GM23338 (cell line): ENCODE measurements around the gene PJA1. TPM values are rescaled to one million over a fixed set of nuclear protein-coding genes. Genes with fewer than 3 reads are reported as not detected.

ENCODE experiments used
- ATAC-seq: fragments of 200-7000 bp; cut with Tn5 transposase; 3 replicates; pipeline ENCODE4 v1.9.1; 2020
- DNase-seq: peaks from one replicate; pipeline ENCODE4 v3.0.0-alpha.2; 2015; ENCODE audit warnings: low spot score
- H2AFZ ChIP-seq: fragments of 200-600 bp; sonication (generic); 2 replicates; pipeline ENCODE4 v1.8.0; 2016; ENCODE audit warnings: antibody characterized with exemption, mild to moderate bottlenecking, moderate library complexity
- H3F3A ChIP-seq: fragments of 200-600 bp; sonication (generic); replicated peaks from 2 replicates; pipeline ENCODE4 v1.8.0; 2017; ENCODE audit warnings: antibody characterized with exemption, mixed run types, low read depth
- H3K27ac ChIP-seq: fragments of 200-600 bp; sonication (generic); 2 replicates; pipeline ENCODE4 v1.6.1; 2016; ENCODE audit warnings: low read depth
- H3K27me3 ChIP-seq: fragments of 200-600 bp; sonication (generic); 2 replicates; pipeline ENCODE4 v1.8.0; 2016; ENCODE audit warnings: mild to moderate bottlenecking, mixed run types, moderate library complexity; ENCODE audit not compliant: insufficient read depth
- H3K36me3 ChIP-seq: fragments of 200-600 bp; sonication (generic); 2 replicates; pipeline ENCODE4 v1.8.0; 2016; ENCODE audit warnings: mild to moderate bottlenecking; ENCODE audit not compliant: insufficient read depth
- H3K4me1 ChIP-seq: fragments of 200-600 bp; sonication (generic); 2 replicates; pipeline ENCODE4 v1.8.0; 2016; ENCODE audit warnings: mild to moderate bottlenecking, moderate library complexity; ENCODE audit not compliant: insufficient read depth
- H3K4me2 ChIP-seq: fragments of 200-600 bp; sonication (generic); 2 replicates; pipeline ENCODE4 v1.7.1; 2017; ENCODE audit warnings: mixed run types
- H3K4me3 ChIP-seq: fragments of 200-600 bp; sonication (generic); 2 replicates; pipeline ENCODE4 v1.6.1; 2016; ENCODE audit warnings: mixed run types
- H3K79me2 ChIP-seq: fragments of 200-600 bp; sonication (generic); replicated peaks from 2 replicates; pipeline ENCODE4 v1.8.0; 2017; ENCODE audit warnings: mild to moderate bottlenecking; ENCODE audit not compliant: insufficient read depth
- H3K9me2 ChIP-seq: fragments of 200-600 bp; sonication (generic); 2 replicates; pipeline ENCODE4 v1.8.0; 2017; ENCODE audit not compliant: insufficient read depth
- H4K20me1 ChIP-seq: fragments of 200-600 bp; sonication (generic); replicated peaks from 2 replicates; pipeline ENCODE4 v1.8.0; 2017; ENCODE audit warnings: mild to moderate bottlenecking; ENCODE audit not compliant: insufficient read depth
- H3K27ac Mint-ChIP-seq: 2 replicates; pipeline ENCODE4 v1.8.0; 2020; ENCODE audit warnings: inconsistent platforms, mild to moderate bottlenecking, moderate library complexity, mixed read lengths
- H3K27me3 Mint-ChIP-seq: 3 replicates; pipeline ENCODE4 v1.8.0; 2022; ENCODE audit warnings: low read depth, mild to moderate bottlenecking, moderate library complexity, mixed read lengths, inconsistent platforms; ENCODE audit not compliant: insufficient read depth, poor library complexity
- H3K36me3 Mint-ChIP-seq: 3 replicates; pipeline ENCODE4 v1.8.0; 2021; ENCODE audit warnings: low read depth, mild to moderate bottlenecking, inconsistent platforms, moderate library complexity, mixed read lengths
- H3K4me1 Mint-ChIP-seq: 3 replicates; pipeline ENCODE4 v1.8.0; 2020; ENCODE audit warnings: mild to moderate bottlenecking, inconsistent platforms, mixed read lengths
- H3K4me3 Mint-ChIP-seq: 3 replicates; pipeline ENCODE4 v1.8.0; 2021; ENCODE audit warnings: moderate library complexity, mild to moderate bottlenecking, inconsistent platforms, mixed read lengths
- H3K9me3 Mint-ChIP-seq: 3 replicates; pipeline ENCODE4 v1.8.0; 2020; ENCODE audit warnings: moderate library complexity, mild to moderate bottlenecking, inconsistent platforms, mixed read lengths
- CREB1 ChIP-seq: fragments of 250-450 bp; sonication (Bioruptor Pico); IDR thresholded peaks from 2 replicates; pipeline ENCODE4 v1.5.0; 2020; ENCODE audit warnings: low read depth, mild to moderate bottlenecking, moderate library complexity
- EZH2 ChIP-seq: fragments of 200-600 bp; sonication (generic); IDR thresholded peaks from one replicate; pipeline ENCODE4 v1.8.0; 2017; ENCODE audit warnings: antibody characterized with exemption, mild to moderate bottlenecking, low read depth; ENCODE audit not compliant: unreplicated experiment
- EZH2phosphoT487 ChIP-seq: fragments of 200-600 bp; sonication (generic); IDR thresholded peaks from one replicate; pipeline ENCODE4 v1.8.1; 2018; ENCODE audit warnings: antibody characterized with exemption; ENCODE audit not compliant: unreplicated experiment
- JUNB ChIP-seq: IDR thresholded peaks from one replicate; pipeline ENCODE4 v1.6.1; 2016; ENCODE audit warnings: antibody characterized with exemption; ENCODE audit not compliant: unreplicated experiment
- NANOG ChIP-seq: IDR thresholded peaks from 2 replicates; pipeline ENCODE4 v1.6.1; 2016; ENCODE audit warnings: antibody characterized with exemption, borderline replicate concordance
- POLR2AphosphoS5 ChIP-seq: IDR thresholded peaks from 2 replicates; pipeline ENCODE4 v1.6.1; 2016; ENCODE audit warnings: antibody characterized with exemption, low read depth
- STAT1 ChIP-seq: IDR thresholded peaks from one replicate; pipeline ENCODE4 v1.6.1; 2016; ENCODE audit warnings: antibody characterized with exemption; ENCODE audit not compliant: unreplicated experiment
- ZNF114 ChIP-seq: fragments of 250-450 bp; sonication (Bioruptor Pico); IDR thresholded peaks from 2 replicates; pipeline ENCODE4 v1.5.0; 2020; ENCODE audit warnings: mild to moderate bottlenecking, moderate library complexity
- ZNF331 ChIP-seq: fragments of 250-450 bp; sonication (Bioruptor Pico); IDR thresholded peaks from 2 replicates; pipeline ENCODE4 v1.5.0; 2020; ENCODE audit warnings: low read depth, mild to moderate bottlenecking, moderate library complexity
- polyA plus RNA-seq: library from polyadenylated mRNA; unstranded; fragments of >200 nt; fragmentation: Nextera tagmentation; extraction: Ambion mirVana; gene quantifications from 2 replicates; pipeline ENCODE4 v1.2.1, GENCODE V29; 2016
- total RNA-seq: library from RNA; depleted of rRNA; stranded (reverse); fragments of >200 nt; shearing (Covaris generic); gene quantifications from 2 replicates; pipeline ENCODE4 v1.2.3, GENCODE V29; 2014
- TF ChIP-seq, protein P1 (sequence below): fragments of 250-450 bp; sonication (Bioruptor Pico); IDR thresholded peaks from 2 replicates; pipeline ENCODE4 v1.5.0; 2020; ENCODE audit warnings: mild to moderate bottlenecking, moderate library complexity
- TF ChIP-seq, protein P2 (sequence below), 2 experiments: fragments of 200-600 bp in 1 of 2; sonication (generic) in 1 of 2; conservative IDR thresholded peaks; 2 replicates each; pipeline versions ENCODE4 v1.5.1 to v1.6.1; 2016 to 2017; ENCODE audit warnings: antibody characterized with exemption in 2 of 2, low read depth in 2 of 2, mild to moderate bottlenecking in 2 of 2, moderate library complexity in 1 of 2
- TF ChIP-seq, protein P3 (sequence below): IDR thresholded peaks from one replicate; pipeline ENCODE4 v1.6.1; 2018; ENCODE audit warnings: antibody characterized with exemption; ENCODE audit not compliant: unreplicated experiment
- TF ChIP-seq, protein P4 (sequence below): IDR thresholded peaks from 2 replicates; pipeline ENCODE4 v1.6.1; 2016; ENCODE audit warnings: antibody characterized with exemption

Gene PJA1
- total and polyA plus RNA-seq, 2 experiments from 2014 or later: 25.2 to 31.3 TPM

DNA sequence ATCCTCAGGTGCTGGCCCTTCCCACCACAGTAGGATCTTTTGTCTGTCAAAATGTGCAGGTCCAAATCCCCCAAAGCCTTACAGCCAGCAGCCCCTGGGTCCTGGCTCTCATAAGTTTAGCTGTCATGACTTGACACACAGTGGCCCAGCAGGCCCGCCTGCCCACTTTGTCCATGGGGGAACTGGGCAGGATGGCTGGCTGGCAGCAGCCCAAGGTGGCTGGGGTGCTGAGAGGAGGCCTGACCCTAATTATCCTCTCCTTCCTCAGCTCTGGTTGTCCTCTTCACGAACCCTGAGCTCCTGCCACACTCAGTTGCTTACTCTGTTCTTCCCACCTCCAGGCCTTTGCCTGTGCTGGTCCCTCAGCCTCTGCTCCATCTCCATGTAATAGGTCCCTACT lies 46.4 kb upstream of the PJA1 start (continued):
- TF ChIP-seq CREB1: no peak

DNA sequence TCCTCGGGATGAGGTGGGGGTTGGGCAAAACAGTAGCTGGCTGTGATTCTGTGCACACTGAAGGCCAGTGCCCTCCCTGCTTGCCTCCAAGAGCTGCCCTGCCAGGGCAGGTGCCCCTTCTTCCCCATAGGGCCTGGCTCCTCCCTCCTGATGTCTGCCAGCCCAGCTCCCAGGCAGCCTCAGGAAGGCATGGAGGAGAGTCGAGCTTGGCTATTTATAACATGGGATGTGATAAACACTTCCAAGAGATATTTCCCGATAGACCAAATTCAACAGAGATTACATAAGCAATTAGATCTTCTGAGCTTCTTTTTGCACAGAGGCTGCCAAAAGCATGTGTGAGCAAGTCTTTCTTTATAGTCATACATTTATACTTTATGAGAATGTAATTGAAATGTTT lies 45.3 kb upstream of the PJA1 start:
- Histone ChIP-seq H2AFZ (no peak overlapping the region), H3K27me3 (no peaks in the 10 kb centered on the region), H3K27ac (no peak overlapping the region), H4K20me1 (no peaks in the 10 kb centered on the region), H3K79me2 (no peaks in the 10 kb centered on the region), H3F3A (no peaks in the 10 kb centered on the region), H3K4me3 (no peak overlapping the region), H3K36me3 (no peaks in the 10 kb centered on the region), H3K4me1 (no peaks in the 10 kb centered on the region), H3K9me2 (no peaks in the 10 kb centered on the region), H3K4me2 (no peak overlapping the region)
- Mint-ChIP-seq H3K36me3 (no peaks in the 10 kb centered on the region), H3K4me3 (no peak overlapping the region), H3K4me1 (no peaks in the 10 kb centered on the region; the same call in 2 of the 3 replicates), H3K27ac (no peak overlapping the region), H3K27me3 (peaks cover 2% of the 10 kb centered on the region), H3K9me3 (no peaks in the 10 kb centered on the region; the same call in 2 of the 3 replicates)
- DNase-seq (no peak), ATAC-seq (no peak)
- TF ChIP-seq STAT1 (no peak), NANOG (no peak), EZH2phosphoT487 (no peak), POLR2AphosphoS5 (no peak), ZNF331 (CRISPR knock-in tag) (no peak), ZNF114 (no peak), EZH2 (no peak), CREB1 (no peak), JUNB (no peak)
- TF ChIP-seq, protein P1, sequence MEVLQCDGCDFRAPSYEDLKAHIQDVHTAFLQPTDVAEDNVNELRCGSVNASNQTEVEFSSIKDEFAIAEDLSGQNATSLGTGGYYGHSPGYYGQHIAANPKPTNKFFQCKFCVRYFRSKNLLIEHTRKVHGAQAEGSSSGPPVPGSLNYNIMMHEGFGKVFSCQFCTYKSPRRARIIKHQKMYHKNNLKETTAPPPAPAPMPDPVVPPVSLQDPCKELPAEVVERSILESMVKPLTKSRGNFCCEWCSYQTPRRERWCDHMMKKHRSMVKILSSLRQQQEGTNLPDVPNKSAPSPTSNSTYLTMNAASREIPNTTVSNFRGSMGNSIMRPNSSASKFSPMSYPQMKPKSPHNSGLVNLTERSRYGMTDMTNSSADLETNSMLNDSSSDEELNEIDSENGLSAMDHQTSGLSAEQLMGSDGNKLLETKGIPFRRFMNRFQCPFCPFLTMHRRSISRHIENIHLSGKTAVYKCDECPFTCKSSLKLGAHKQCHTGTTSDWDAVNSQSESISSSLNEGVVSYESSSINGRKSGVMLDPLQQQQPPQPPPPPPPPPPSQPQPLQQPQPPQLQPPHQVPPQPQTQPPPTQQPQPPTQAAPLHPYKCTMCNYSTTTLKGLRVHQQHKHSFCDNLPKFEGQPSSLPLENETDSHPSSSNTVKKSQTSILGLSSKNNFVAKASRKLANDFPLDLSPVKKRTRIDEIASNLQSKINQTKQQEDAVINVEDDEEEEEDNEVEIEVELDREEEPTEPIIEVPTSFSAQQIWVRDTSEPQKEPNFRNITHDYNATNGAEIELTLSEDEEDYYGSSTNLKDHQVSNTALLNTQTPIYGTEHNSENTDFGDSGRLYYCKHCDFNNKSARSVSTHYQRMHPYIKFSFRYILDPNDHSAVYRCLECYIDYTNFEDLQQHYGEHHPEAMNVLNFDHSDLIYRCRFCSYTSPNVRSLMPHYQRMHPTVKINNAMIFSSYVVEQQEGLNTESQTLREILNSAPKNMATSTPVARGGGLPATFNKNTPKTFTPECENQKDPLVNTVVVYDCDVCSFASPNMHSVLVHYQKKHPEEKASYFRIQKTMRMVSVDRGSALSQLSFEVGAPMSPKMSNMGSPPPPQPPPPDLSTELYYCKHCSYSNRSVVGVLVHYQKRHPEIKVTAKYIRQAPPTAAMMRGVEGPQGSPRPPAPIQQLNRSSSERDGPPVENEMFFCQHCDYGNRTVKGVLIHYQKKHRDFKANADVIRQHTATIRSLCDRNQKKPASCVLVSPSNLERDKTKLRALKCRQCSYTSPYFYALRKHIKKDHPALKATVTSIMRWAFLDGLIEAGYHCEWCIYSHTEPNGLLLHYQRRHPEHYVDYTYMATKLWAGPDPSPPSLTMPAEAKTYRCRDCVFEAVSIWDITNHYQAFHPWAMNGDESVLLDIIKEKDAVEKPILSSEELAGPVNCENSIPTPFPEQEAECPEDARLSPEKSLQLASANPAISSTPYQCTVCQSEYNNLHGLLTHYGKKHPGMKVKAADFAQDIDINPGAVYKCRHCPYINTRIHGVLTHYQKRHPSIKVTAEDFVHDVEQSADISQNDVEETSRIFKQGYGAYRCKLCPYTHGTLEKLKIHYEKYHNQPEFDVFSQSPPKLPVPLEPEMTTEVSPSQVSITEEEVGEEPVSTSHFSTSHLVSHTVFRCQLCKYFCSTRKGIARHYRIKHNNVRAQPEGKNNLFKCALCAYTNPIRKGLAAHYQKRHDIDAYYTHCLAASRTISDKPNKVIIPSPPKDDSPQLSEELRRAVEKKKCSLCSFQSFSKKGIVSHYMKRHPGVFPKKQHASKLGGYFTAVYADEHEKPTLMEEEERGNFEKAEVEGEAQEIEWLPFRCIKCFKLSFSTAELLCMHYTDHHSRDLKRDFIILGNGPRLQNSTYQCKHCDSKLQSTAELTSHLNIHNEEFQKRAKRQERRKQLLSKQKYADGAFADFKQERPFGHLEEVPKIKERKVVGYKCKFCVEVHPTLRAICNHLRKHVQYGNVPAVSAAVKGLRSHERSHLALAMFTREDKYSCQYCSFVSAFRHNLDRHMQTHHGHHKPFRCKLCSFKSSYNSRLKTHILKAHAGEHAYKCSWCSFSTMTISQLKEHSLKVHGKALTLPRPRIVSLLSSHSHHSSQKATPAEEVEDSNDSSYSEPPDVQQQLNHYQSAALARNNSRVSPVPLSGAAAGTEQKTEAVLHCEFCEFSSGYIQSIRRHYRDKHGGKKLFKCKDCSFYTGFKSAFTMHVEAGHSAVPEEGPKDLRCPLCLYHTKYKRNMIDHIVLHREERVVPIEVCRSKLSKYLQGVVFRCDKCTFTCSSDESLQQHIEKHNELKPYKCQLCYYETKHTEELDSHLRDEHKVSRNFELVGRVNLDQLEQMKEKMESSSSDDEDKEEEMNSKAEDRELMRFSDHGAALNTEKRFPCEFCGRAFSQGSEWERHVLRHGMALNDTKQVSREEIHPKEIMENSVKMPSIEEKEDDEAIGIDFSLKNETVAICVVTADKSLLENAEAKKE: no peak
- TF ChIP-seq, protein P2, sequence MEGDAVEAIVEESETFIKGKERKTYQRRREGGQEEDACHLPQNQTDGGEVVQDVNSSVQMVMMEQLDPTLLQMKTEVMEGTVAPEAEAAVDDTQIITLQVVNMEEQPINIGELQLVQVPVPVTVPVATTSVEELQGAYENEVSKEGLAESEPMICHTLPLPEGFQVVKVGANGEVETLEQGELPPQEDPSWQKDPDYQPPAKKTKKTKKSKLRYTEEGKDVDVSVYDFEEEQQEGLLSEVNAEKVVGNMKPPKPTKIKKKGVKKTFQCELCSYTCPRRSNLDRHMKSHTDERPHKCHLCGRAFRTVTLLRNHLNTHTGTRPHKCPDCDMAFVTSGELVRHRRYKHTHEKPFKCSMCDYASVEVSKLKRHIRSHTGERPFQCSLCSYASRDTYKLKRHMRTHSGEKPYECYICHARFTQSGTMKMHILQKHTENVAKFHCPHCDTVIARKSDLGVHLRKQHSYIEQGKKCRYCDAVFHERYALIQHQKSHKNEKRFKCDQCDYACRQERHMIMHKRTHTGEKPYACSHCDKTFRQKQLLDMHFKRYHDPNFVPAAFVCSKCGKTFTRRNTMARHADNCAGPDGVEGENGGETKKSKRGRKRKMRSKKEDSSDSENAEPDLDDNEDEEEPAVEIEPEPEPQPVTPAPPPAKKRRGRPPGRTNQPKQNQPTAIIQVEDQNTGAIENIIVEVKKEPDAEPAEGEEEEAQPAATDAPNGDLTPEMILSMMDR (conservative IDR thresholded peaks at IDR 0.05; ENCODE audit: low read depth in 2 of 2): no peak
- TF ChIP-seq, protein P3, sequence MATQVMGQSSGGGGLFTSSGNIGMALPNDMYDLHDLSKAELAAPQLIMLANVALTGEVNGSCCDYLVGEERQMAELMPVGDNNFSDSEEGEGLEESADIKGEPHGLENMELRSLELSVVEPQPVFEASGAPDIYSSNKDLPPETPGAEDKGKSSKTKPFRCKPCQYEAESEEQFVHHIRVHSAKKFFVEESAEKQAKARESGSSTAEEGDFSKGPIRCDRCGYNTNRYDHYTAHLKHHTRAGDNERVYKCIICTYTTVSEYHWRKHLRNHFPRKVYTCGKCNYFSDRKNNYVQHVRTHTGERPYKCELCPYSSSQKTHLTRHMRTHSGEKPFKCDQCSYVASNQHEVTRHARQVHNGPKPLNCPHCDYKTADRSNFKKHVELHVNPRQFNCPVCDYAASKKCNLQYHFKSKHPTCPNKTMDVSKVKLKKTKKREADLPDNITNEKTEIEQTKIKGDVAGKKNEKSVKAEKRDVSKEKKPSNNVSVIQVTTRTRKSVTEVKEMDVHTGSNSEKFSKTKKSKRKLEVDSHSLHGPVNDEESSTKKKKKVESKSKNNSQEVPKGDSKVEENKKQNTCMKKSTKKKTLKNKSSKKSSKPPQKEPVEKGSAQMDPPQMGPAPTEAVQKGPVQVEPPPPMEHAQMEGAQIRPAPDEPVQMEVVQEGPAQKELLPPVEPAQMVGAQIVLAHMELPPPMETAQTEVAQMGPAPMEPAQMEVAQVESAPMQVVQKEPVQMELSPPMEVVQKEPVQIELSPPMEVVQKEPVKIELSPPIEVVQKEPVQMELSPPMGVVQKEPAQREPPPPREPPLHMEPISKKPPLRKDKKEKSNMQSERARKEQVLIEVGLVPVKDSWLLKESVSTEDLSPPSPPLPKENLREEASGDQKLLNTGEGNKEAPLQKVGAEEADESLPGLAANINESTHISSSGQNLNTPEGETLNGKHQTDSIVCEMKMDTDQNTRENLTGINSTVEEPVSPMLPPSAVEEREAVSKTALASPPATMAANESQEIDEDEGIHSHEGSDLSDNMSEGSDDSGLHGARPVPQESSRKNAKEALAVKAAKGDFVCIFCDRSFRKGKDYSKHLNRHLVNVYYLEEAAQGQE: no peak
- TF ChIP-seq, protein P4, sequence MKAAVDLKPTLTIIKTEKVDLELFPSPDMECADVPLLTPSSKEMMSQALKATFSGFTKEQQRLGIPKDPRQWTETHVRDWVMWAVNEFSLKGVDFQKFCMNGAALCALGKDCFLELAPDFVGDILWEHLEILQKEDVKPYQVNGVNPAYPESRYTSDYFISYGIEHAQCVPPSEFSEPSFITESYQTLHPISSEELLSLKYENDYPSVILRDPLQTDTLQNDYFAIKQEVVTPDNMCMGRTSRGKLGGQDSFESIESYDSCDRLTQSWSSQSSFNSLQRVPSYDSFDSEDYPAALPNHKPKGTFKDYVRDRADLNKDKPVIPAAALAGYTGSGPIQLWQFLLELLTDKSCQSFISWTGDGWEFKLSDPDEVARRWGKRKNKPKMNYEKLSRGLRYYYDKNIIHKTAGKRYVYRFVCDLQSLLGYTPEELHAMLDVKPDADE: no peak
